OCI-LY7 (cell line): ENCODE measurements around the gene TYK2. TPM values are rescaled to one million over a fixed set of nuclear protein-coding genes. Genes with fewer than 3 reads are reported as not detected.

Source experiments
- BruUV-seq: library from RNA; stranded (reverse); fragments of 400-500 nt; replicated peaks from 2 replicates; lab custom pipeline; 2021; lab: Mats Ljungman, UMichigan
- CTCF ChIA-PET: fragments of 300-600 bp; sonication (Branson Sonifier 250); formaldehyde crosslinking; loops from one replicate; lab custom pipeline; 2022; ENCODE audit warnings: antibody characterized with exemption; ENCODE audit not compliant: unreplicated experiment; lab: Charles Lee
- POLR2A ChIA-PET: fragments of 300-600 bp; sonication (Branson Sonifier 250); formaldehyde crosslinking; loops from one replicate; lab custom pipeline; 2022; ENCODE audit warnings: antibody characterized with exemption; lab: Charles Lee
- DNase-seq: peaks from one replicate; pipeline ENCODE4 v3.0.0-alpha.2; 2015; ENCODE audit warnings: low spot score
- H2AFZ ChIP-seq: fragments of 200-600 bp; sonication (generic), shearing (Covaris generic); 2 replicates; pipeline ENCODE4 v1.6.1; 2014; ENCODE audit warnings: mild to moderate bottlenecking, antibody characterized with exemption, low read length, moderate library complexity
- H3K27ac ChIP-seq: fragments of 200-600 bp; sonication (generic); 2 replicates; pipeline ENCODE4 v1.5.1; 2014; ENCODE audit warnings: mixed run types, low read depth, mild to moderate bottlenecking, moderate library complexity, low read length, inconsistent platforms; ENCODE audit not compliant: poor library complexity, severe bottlenecking
- H3K36me3 ChIP-seq: fragments of 200-600 bp; sonication (generic); 2 replicates; pipeline ENCODE4 v1.6.1; 2014; ENCODE audit warnings: mild to moderate bottlenecking, antibody characterized with exemption, low read length, moderate library complexity, mixed read lengths; ENCODE audit not compliant: insufficient read depth
- H3K4me1 ChIP-seq: fragments of 200-600 bp; sonication (generic); 2 replicates; pipeline ENCODE4 v1.5.1; 2014; ENCODE audit warnings: mild to moderate bottlenecking, low read length; ENCODE audit not compliant: insufficient read depth, poor library complexity, severe bottlenecking
- H3K4me2 ChIP-seq: fragments of 200-600 bp; sonication (generic); 2 replicates; pipeline ENCODE4 v1.6.1; 2014; ENCODE audit warnings: mild to moderate bottlenecking, low read length
- H3K4me3 ChIP-seq: fragments of 200-600 bp; sonication (generic); 2 replicates; pipeline ENCODE4 v1.5.1; 2014; ENCODE audit warnings: mild to moderate bottlenecking, low read depth, low read length; ENCODE audit not compliant: poor library complexity, severe bottlenecking
- H3K79me2 ChIP-seq: fragments of 200-600 bp; sonication (generic); 2 replicates; pipeline ENCODE4 v1.6.1; 2016; ENCODE audit warnings: low read depth, mild to moderate bottlenecking, low read length, moderate library complexity, mixed read lengths; ENCODE audit not compliant: insufficient read depth
- H3K9me2 ChIP-seq: fragments of 200-600 bp; sonication (generic); 2 replicates; pipeline ENCODE4 v1.6.1; 2016; ENCODE audit warnings: mild to moderate bottlenecking, low read length, mixed read lengths; ENCODE audit not compliant: insufficient read depth
- H3K9me3 ChIP-seq: fragments of 200-600 bp; sonication (generic); 2 replicates; pipeline ENCODE4 v1.6.1; 2014; ENCODE audit warnings: mild to moderate bottlenecking, mixed run types, low read length, mixed read lengths
- H4K20me1 ChIP-seq: fragments of 200-600 bp; sonication (generic); 2 replicates; pipeline ENCODE4 v1.6.1; 2014; ENCODE audit warnings: mild to moderate bottlenecking, antibody characterized with exemption, low read length, moderate library complexity, mixed read lengths; ENCODE audit not compliant: insufficient read depth
- EZH2phosphoT487 ChIP-seq: fragments of 200-600 bp; sonication (generic); IDR thresholded peaks from 2 replicates; pipeline ENCODE4 v1.6.1; 2018; ENCODE audit warnings: low read depth, borderline replicate concordance, mild to moderate bottlenecking, mixed run types, antibody characterized with exemption, low read length, moderate library complexity, mixed read lengths
- intact Hi-C: fragments of 100-400 bp; cut with micrococcal nuclease; formaldehyde crosslinking; loops from one replicate; pipeline ENCODE4 v1.10.0; 2022; ENCODE audit not compliant: unreplicated experiment
- total RNA-seq, 2 experiments: library from RNA; depleted of rRNA in 1 of 2; stranded (reverse); fragments of >200 nt in 1 of 2; shearing (Covaris generic) in 1 of 2; gene quantifications; 2 replicates each; pipeline ENCODE4 v1.2.3, GENCODE V29; 2014 to 2022
- TF ChIP-seq, protein P1 (sequence below): fragments of 200-600 bp; sonication (generic); conservative IDR thresholded peaks from 2 replicates; pipeline ENCODE4 v1.5.1; 2014; ENCODE audit warnings: mild to moderate bottlenecking, antibody characterized with exemption, low read length, moderate library complexity, mixed read lengths

Gene TYK2
- total RNA-seq, 2 experiments from 2014 or later: 185 to 216 TPM

DNA sequence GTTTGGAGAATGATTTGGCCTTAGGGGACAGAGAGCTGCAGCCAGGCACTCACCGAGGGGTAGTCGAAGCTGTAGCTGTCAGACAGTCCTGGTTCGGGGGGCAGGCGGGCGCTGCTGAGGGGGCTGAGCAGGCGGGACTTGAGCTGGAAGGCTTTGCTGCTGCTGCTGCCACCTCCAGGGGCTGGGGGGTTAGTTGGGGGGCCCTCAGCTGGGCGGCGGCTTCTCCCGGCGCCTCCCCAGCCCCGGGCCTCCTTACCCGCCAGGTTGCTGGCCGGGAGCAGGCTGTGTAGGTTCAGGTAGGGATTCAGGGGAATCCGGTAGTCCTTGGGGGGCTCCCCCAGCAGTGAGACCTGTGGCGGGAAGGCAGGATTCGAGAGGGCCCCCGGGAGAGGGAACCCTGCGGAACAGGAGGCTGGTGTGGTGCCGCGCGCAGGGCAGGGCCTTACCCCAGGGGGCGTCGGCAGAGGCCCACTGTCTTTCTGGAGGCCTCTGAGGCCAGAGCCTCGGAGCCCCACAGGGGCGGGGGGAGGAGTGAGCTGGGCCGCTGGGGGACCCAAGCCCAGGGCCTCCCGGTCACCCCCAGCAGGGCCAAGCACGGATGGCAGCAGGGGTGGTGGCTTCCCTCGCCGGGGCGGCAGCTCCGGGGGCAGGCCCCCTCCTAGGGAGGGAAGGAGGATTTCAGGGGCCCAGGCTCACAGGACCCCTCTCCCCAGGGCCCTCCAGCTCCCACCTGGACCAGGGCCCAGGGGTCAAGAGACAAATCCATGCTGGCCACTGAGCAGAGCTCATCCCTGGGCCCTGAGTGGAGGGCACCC is 59.6 kb downstream of the TYK2 start:
- ChIA-PET CTCF (no interaction called here), POLR2A (interaction anchor here (0.6 kb wide), 1 partner anchor 77 kb away, joined by 3 read pairs; no protein-coding TSS in a partner anchor)
- H3K27ac ChIP-seq: no peak overlapping the region
- H2AFZ ChIP-seq: no peak overlapping the region
- H3K4me2 ChIP-seq: no peak overlapping the region
- DNase-seq: no peak
- no TSS peak for BruUV-seq
- peaks cover 96% of the 10 kb centered on the region for H3K36me3 ChIP-seq
- no peaks in the 10 kb centered on the region for H4K20me1 ChIP-seq
- no peak overlapping the region for H3K4me3 ChIP-seq
- H3K79me2 ChIP-seq: no peaks in the 10 kb centered on the region
- H3K9me2 ChIP-seq: no peaks in the 10 kb centered on the region
- TF ChIP-seq, protein P1, sequence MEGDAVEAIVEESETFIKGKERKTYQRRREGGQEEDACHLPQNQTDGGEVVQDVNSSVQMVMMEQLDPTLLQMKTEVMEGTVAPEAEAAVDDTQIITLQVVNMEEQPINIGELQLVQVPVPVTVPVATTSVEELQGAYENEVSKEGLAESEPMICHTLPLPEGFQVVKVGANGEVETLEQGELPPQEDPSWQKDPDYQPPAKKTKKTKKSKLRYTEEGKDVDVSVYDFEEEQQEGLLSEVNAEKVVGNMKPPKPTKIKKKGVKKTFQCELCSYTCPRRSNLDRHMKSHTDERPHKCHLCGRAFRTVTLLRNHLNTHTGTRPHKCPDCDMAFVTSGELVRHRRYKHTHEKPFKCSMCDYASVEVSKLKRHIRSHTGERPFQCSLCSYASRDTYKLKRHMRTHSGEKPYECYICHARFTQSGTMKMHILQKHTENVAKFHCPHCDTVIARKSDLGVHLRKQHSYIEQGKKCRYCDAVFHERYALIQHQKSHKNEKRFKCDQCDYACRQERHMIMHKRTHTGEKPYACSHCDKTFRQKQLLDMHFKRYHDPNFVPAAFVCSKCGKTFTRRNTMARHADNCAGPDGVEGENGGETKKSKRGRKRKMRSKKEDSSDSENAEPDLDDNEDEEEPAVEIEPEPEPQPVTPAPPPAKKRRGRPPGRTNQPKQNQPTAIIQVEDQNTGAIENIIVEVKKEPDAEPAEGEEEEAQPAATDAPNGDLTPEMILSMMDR: no peak
- TF ChIP-seq EZH2phosphoT487: no peak
- peaks cover 6% of the 10 kb centered on the region for H3K4me1 ChIP-seq
- intact Hi-C loops: no loop called here
- no peaks in the 10 kb centered on the region for H3K9me3 ChIP-seq

DNA sequence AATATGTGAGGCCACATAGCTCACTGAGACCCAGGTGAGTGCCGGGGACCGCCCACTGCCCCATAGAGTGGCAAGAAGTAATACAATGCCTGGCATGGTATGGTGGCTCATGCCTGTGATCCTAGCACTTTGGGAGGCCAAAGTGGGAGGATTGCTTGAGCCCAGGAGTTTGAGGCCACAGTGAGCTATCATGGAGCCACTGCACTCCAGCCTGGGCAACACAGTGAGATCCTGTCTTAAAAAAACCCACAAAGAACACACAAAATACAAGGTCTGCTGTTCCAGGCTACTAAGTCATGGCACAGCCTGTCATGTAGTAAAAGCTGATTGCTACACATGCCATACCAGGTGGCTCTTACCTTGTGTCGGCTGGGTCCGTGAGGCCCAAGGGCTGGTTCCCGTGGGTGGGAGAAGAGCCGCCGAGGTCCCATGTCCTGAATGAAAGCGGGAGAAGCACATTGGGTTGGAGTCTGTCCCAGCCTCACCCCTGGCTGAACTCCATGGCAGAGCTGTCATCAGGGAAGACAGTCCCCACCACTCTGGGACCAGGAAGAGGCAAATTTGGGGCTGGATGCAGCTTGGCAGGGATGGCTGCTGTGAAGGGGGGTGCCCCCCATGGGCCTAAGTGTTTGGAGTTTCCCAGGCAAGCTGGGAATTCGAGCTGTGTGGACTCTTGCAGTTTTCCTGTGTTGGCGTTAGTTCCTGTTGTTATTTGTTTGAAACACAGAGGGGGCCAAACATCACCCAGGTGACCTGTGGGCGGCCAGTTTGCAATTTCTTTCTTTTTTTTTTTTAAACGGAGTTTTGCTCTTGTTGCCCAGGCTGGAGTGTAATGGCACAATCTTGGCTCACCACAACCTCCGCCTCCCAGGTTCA is 61.3 kb downstream of the TYK2 start:
- Histone ChIP-seq H3K9me2 (no peaks in the 10 kb centered on the region), H3K4me2 (no peak overlapping the region), H3K27ac (no peak overlapping the region), H2AFZ (no peak overlapping the region), H3K9me3 (no peaks in the 10 kb centered on the region), H3K4me1 (peaks cover 13% of the 10 kb centered on the region), H3K4me3 (no peak overlapping the region), H3K79me2 (no peaks in the 10 kb centered on the region), H3K36me3 (peaks cover 81% of the 10 kb centered on the region), H4K20me1 (no peaks in the 10 kb centered on the region)
- DNase-seq: no peak
- ChIA-PET CTCF (interaction anchor here (0.6 kb wide), 1 partner anchor 15 kb away, joined by 7 read pairs; no protein-coding TSS in a partner anchor), POLR2A (no interaction called here)
- no TSS peak for BruUV-seq
- intact Hi-C loops: loop anchor here (2.0 kb wide), 1 partner anchor 34 kb away; no protein-coding TSS in a partner anchor
- no peak for TF ChIP-seq EZH2phosphoT487
- TF ChIP-seq, protein P1: no peak
